DND-41 (cell line): ENCODE data around the gene MAP3K8.

ENCODE experiments used
- ATAC-seq: fragments of 200-7000 bp; cut with Tn5 transposase; 3 replicates; pipeline ENCODE4 v1.9.1; 2021; ENCODE audit warnings: low read depth; ENCODE audit not compliant: insufficient read depth
- DNase-seq: peaks from one replicate; pipeline ENCODE4 v3.0.0-alpha.2; 2020
- H2AFZ ChIP-seq: 2 replicates; pipeline ENCODE4 v1.6.0; 2012; ENCODE audit warnings: low read depth, low read length
- H3K27ac ChIP-seq: 2 replicates; pipeline ENCODE4 v1.5.1; 2012; ENCODE audit warnings: low read length, inconsistent platforms
- H3K27me3 ChIP-seq: fragments of 200-600 bp; sonication (generic); 2 replicates; pipeline ENCODE4 v1.6.0; 2012; ENCODE audit warnings: low read length, mild to moderate bottlenecking, inconsistent platforms; ENCODE audit not compliant: insufficient read depth, poor library complexity
- H3K36me3 ChIP-seq: 2 replicates; pipeline ENCODE4 v1.5.1; 2012; ENCODE audit warnings: low read length, inconsistent platforms; ENCODE audit not compliant: insufficient read depth
- H3K4me1 ChIP-seq: 2 replicates; pipeline ENCODE4 v1.5.1; 2012; ENCODE audit warnings: mild to moderate bottlenecking, low read length; ENCODE audit not compliant: insufficient read depth
- H3K4me2 ChIP-seq: 2 replicates; pipeline ENCODE4 v1.6.0; 2012; ENCODE audit warnings: mild to moderate bottlenecking, moderate library complexity, low read length, inconsistent platforms; ENCODE audit not compliant: insufficient read depth
- H3K4me3 ChIP-seq, 2 experiments: fragments of 200-600 bp in 1 of 2; shearing (Covaris generic) in 1 of 2; 2 replicates each; pipeline ENCODE4 v1.5.1; 2012 to 2016; ENCODE audit warnings: inconsistent platforms in 2 of 2, low read length in 2 of 2, mild to moderate bottlenecking in 2 of 2, low read depth in 1 of 2, moderate library complexity in 1 of 2
- H3K79me2 ChIP-seq: 2 replicates; pipeline ENCODE4 v1.6.0; 2012; ENCODE audit warnings: low read length, inconsistent platforms; ENCODE audit not compliant: insufficient read depth
- H3K9ac ChIP-seq: 2 replicates; pipeline ENCODE4 v1.6.0; 2012; ENCODE audit warnings: low read depth, mild to moderate bottlenecking, inconsistent platforms, low read length, moderate library complexity
- H3K9me3 ChIP-seq: 2 replicates; pipeline ENCODE4 v1.5.1; 2012; ENCODE audit warnings: low read length, moderate library complexity, mild to moderate bottlenecking, inconsistent platforms; ENCODE audit not compliant: insufficient read depth, severe bottlenecking
- H4K20me1 ChIP-seq: 2 replicates; pipeline ENCODE4 v1.6.0; 2012; ENCODE audit warnings: low read length; ENCODE audit not compliant: insufficient read depth
- EZH2 ChIP-seq: IDR thresholded peaks from 3 replicates; pipeline ENCODE4 v1.6.1; 2012; ENCODE audit warnings: borderline replicate concordance, low read depth, mild to moderate bottlenecking, moderate library complexity, low read length, inconsistent platforms; ENCODE audit not compliant: severe bottlenecking
- TF ChIP-seq, protein P1 (sequence below): IDR thresholded peaks from 2 replicates; pipeline ENCODE4 v1.5.1; 2012; ENCODE audit warnings: borderline replicate concordance, low read length, moderate library complexity, mild to moderate bottlenecking; ENCODE audit not compliant: poor library complexity, severe bottlenecking; ENCODE audit errors: extremely low read depth

MAP3K8 gene

DNA sequence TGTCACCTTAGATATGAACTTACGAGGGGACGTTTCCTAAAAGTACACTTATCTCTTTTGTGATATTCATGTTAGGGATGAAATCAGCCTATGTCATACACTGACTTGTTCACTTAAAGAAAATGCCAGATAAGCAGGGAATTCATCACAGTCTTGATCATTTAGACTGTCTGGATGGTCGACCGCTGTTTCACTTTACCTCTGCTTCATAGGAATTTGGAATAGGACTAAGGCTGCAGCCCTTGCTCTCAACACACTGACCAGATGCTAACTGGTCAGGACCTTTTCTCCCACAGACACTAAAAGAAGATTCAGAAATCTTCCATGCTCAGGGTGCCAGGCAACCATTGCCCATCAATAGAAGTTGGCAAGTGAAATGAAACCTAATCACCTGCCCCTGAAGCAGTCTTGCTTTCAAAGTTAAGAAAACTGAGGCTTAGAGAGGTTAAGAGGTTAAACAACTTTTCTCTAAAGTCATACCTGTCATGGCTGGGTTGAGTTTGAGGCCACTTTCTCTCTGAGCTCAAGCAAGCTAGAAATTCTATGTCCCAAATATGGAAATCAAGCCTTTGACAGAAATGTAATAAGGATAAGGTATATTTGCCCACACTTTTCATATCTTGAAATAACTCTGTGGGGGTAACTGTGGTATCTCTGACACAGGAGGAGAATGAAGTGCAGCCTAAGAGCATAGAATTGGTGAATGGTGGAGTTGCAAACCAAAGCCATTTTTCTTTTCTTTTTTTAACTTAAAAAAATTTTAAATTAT, 77.1 kb downstream of the MAP3K8 start:
- Histone ChIP-seq H3K27me3 (no peaks in the 10 kb centered on the region), H3K79me2 (no peaks in the 10 kb centered on the region), H4K20me1 (no peaks in the 10 kb centered on the region), H3K9me3 (no peaks in the 10 kb centered on the region), H2AFZ (no peak overlapping the region), H3K4me2 (no peak overlapping the region), H3K36me3 (no peaks in the 10 kb centered on the region), H3K4me1 (no peaks in the 10 kb centered on the region), H3K27ac (no peak overlapping the region), H3K9ac (no peak overlapping the region), H3K4me3 (no peak overlapping the region)
- ATAC-seq (no peak), DNase-seq (no peak)
- TF ChIP-seq EZH2 = no peak
- TF ChIP-seq, protein P1, sequence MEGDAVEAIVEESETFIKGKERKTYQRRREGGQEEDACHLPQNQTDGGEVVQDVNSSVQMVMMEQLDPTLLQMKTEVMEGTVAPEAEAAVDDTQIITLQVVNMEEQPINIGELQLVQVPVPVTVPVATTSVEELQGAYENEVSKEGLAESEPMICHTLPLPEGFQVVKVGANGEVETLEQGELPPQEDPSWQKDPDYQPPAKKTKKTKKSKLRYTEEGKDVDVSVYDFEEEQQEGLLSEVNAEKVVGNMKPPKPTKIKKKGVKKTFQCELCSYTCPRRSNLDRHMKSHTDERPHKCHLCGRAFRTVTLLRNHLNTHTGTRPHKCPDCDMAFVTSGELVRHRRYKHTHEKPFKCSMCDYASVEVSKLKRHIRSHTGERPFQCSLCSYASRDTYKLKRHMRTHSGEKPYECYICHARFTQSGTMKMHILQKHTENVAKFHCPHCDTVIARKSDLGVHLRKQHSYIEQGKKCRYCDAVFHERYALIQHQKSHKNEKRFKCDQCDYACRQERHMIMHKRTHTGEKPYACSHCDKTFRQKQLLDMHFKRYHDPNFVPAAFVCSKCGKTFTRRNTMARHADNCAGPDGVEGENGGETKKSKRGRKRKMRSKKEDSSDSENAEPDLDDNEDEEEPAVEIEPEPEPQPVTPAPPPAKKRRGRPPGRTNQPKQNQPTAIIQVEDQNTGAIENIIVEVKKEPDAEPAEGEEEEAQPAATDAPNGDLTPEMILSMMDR = no peak
